ENCODE data around the gene IQCM. TPM values are rescaled to one million over a fixed set of nuclear protein-coding genes. Genes with fewer than 3 reads are reported as not detected.

IQCM gene
- total RNA-seq, 4 donors from 2014 or later = not detected

DNA sequence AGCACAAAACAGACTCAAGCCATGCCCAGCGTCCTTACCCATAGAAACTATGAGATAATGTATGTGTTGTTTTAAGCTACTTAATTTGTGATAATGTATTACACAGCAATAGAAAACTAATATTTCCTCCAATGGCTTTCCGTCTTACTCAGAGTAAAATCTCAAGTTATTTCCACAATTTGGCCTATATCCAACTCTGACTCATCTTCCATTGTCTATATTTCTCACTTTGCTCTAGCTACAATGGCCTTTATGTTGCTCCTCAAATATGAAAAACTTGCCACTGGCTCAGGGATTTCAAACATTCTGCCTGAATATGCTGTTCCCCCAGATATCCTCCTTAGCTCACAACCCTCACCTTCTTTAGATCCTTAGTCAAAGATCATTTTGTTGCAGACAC lies 31.6 kb downstream of the IQCM start:
- 71 to 82% methylated on average over 2 of the region's 2 CpGs for WGBS, 2 donors
- H3K4me3 ChIP-seq (ENCODE audit: low read depth, poor library complexity, severe bottlenecking) = no peak overlapping the region
- DNase-seq (ENCODE audit: low spot score in 2 of 2) = no peak
- TF ChIP-seq POLR2A (IDR thresholded peaks at IDR 0.05) = no peak
- TF ChIP-seq, protein P1, sequence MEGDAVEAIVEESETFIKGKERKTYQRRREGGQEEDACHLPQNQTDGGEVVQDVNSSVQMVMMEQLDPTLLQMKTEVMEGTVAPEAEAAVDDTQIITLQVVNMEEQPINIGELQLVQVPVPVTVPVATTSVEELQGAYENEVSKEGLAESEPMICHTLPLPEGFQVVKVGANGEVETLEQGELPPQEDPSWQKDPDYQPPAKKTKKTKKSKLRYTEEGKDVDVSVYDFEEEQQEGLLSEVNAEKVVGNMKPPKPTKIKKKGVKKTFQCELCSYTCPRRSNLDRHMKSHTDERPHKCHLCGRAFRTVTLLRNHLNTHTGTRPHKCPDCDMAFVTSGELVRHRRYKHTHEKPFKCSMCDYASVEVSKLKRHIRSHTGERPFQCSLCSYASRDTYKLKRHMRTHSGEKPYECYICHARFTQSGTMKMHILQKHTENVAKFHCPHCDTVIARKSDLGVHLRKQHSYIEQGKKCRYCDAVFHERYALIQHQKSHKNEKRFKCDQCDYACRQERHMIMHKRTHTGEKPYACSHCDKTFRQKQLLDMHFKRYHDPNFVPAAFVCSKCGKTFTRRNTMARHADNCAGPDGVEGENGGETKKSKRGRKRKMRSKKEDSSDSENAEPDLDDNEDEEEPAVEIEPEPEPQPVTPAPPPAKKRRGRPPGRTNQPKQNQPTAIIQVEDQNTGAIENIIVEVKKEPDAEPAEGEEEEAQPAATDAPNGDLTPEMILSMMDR (IDR thresholded peaks at IDR 0.05) = no peak
- intact Hi-C loops (cut with DNase I; ENCODE audit: low total_unique reads) = no loop called here

DNA sequence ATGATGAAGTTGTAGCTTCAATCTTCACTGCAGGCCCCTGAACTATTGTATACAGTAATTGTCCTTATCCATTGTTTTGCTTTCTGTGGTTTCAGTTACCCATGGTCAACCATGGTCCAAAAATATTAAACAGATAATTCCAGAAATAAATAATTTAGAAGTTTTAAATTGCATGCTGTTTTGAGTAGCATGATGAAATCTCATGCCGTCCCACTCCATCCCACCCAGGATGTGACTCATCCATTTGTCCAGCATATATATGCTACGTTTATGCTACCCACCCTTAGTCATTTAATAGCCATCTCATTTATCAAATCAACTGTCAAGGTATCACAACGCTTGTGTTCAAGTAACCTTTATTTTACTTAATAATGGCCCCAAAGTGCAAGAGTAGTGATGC lies 34.5 kb downstream of the IQCM start:
- intact Hi-C loops (cut with DNase I; ENCODE audit: low total_unique reads) = no loop called here
- TF ChIP-seq, protein P1 (IDR thresholded peaks at IDR 0.05) = no peak
- no peak for TF ChIP-seq POLR2A (IDR thresholded peaks at IDR 0.05)
- WGBS, 2 donors = 71 to 72% methylated on average over 3 of the region's 3 CpGs

DNA sequence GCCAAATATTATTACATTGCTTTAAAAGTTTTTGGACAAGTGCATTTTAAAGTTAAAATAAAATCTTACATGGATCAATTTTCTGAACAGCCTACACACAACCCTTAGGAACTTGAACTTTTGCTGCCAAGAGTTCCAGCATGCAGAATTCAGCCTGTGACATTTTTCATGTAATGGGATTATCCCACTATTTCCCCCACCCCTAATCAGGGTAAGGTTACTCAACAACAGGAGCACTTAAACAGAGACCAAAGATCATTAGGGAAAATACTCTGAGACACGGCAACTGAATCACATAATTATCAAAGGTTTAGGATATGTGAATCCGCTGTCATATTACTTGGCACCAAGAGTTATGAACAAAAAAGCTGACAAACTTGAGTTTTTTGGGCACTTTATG lies 47.2 kb downstream of the IQCM start:
- TF ChIP-seq POLR2A (IDR thresholded peaks at IDR 0.05) = no peak
- TF ChIP-seq, protein P1 (IDR thresholded peaks at IDR 0.05) = no peak
- H3K4me3 ChIP-seq (ENCODE audit: low read depth, poor library complexity, severe bottlenecking) = no peak overlapping the region
- WGBS, 2 donors = 91 to 92% methylated on average over 2 of the region's 2 CpGs
- no peak for DNase-seq (ENCODE audit: low spot score in 2 of 2)
- intact Hi-C loops (cut with DNase I; ENCODE audit: low total_unique reads) = no loop called here

More for the DNA sequence above, 34.5 kb downstream of the IQCM start:
- no peak overlapping the region for H3K4me3 ChIP-seq (ENCODE audit: low read depth, poor library complexity, severe bottlenecking)
- DNase-seq (ENCODE audit: low spot score in 2 of 2) = no peak

DNA sequence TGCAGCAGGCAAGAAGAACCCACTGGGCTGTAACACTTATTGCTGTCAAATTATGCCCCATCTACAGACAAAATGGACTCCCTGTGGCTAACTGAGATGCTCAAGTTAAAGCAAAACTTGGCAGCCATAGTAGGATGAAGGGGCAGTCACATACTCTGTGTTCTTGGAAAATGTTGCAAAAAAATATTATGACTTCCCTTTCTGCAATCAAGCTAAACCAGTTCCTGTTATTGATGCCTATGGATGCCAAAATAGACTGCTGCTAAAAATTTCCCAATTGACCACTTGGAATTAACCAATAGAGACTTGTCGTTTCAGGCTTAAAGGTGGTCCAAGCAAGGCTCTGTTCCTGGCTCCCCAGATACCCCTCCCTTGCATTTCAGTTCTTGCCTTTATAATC lies 49.5 kb downstream of the IQCM start:
- no peak for TF ChIP-seq POLR2A (IDR thresholded peaks at IDR 0.05)
- TF ChIP-seq, protein P1 (IDR thresholded peaks at IDR 0.05) = no peak
- no peak overlapping the region for H3K4me3 ChIP-seq (ENCODE audit: low read depth, poor library complexity, severe bottlenecking)
- DNase-seq (ENCODE audit: low spot score in 2 of 2) = no peak
- intact Hi-C loops (cut with DNase I; ENCODE audit: low total_unique reads) = no loop called here
- 74 to 88% methylated on average over 1 of the region's 1 CpG for WGBS, 2 donors

DNA sequence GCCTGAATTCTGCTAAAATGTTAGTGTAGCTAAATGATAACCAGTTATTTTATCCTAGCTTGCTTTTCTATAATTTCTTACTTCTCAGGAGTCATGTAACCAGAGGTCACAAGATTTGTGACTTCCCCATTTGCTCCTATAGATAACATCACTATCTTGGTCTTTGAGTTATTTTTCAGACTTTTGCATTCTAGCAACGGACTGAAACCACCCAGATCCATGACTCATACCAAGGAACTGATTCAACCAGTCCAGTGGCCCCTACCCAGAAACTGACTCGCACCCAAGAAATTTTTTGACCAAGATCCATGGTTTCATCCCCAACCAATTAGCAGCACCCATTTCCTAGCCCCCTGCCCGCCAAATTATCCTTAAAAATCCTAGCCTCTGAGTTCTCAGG lies 50.0 kb downstream of the IQCM start:
- no peak for DNase-seq (ENCODE audit: low spot score in 2 of 2)
- intact Hi-C loops (cut with DNase I; ENCODE audit: low total_unique reads) = no loop called here
- TF ChIP-seq, protein P1 (IDR thresholded peaks at IDR 0.05) = no peak
- TF ChIP-seq POLR2A (IDR thresholded peaks at IDR 0.05) = no peak
- 57 to 68% methylated on average over 3 of the region's 3 CpGs for WGBS, 2 donors
- no peak overlapping the region for H3K4me3 ChIP-seq (ENCODE audit: low read depth, poor library complexity, severe bottlenecking)

DNA sequence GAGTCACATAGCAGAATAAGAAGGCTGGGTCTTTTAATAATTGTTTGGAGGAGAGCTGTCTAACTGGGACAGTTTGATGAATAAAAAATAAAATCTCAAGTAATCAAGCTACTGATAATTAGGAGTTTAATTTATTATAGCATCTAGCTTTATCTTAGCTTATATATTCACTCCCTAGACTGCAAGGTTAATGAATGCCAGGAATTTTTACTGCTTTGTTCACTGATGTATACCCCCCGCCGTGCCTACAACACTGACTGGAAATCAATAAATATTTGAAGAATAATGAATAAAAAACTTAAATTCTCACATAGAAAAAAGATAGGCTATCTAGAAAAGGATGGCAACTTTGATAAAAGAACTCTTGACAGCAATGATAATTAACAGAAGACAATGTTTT lies 59.7 kb downstream of the IQCM start:
- intact Hi-C loops (cut with DNase I; ENCODE audit: low total_unique reads) = no loop called here
- TF ChIP-seq, protein P1 (IDR thresholded peaks at IDR 0.05) = no peak
- no peak for TF ChIP-seq POLR2A (IDR thresholded peaks at IDR 0.05)
- WGBS, 2 donors = 90 to 95% methylated on average over 2 of the region's 2 CpGs
- no peak for DNase-seq (ENCODE audit: low spot score in 2 of 2)
- H3K4me3 ChIP-seq (ENCODE audit: low read depth, poor library complexity, severe bottlenecking) = no peak overlapping the region

Measured in lower leg skin (tissue), 4 donors.